ENCODE results near the gene TMCC3. TPM values are rescaled to one million over a fixed set of nuclear protein-coding genes. Genes with fewer than 3 reads are reported as not detected.
"Not testable (repeated sequence)": the region's sequence is repeated elsewhere in the genome, so short reads cannot be mapped to it uniquely, and the experiment has no call there.

Gene TMCC3
- total RNA-seq, 1 experiment from 2014 or later: 1.9 TPM

GRCh38 chr12:94594443-94594825 is 55.9 kb downstream of the TMCC3 start:
- no peak for TF ChIP-seq CTCF (IDR thresholded peaks at IDR 0.05; ENCODE audit: unreplicated experiment)
- no peaks in the 10 kb centered on the region for H3K27me3 Mint-ChIP-seq (ENCODE audit: insufficient read depth, unreplicated experiment)
- no peaks in the 10 kb centered on the region for H3K9me3 Mint-ChIP-seq (ENCODE audit: unreplicated experiment)
- DNase-seq (ENCODE audit: unreplicated experiment): no peak
- H3K27ac Mint-ChIP-seq (ENCODE audit: low read depth, unreplicated experiment): no peak overlapping the region
- CTCF ChIA-PET: no interaction called here
- BruUV-seq (replicated peaks): no TSS peak
- intact Hi-C loops (cut with micrococcal nuclease): no loop called here
- POLR2A ChIA-PET: no interaction called here
- no peaks in the 10 kb centered on the region for H3K4me1 Mint-ChIP-seq (ENCODE audit: insufficient read depth, unreplicated experiment)
- no peak overlapping the region for H3K4me3 Mint-ChIP-seq (ENCODE audit: unreplicated experiment)
- no peaks in the 10 kb centered on the region for H3K36me3 Mint-ChIP-seq (ENCODE audit: insufficient read depth, unreplicated experiment)

- no TSS peak for BruUV-seq (replicated peaks)
- H3K27me3 Mint-ChIP-seq (ENCODE audit: insufficient read depth, unreplicated experiment): no peaks in the 10 kb centered on the region
- ChIA-PET POLR2A (no interaction called here), CTCF (no interaction called here)
- no peak for TF ChIP-seq CTCF (IDR thresholded peaks at IDR 0.05; ENCODE audit: unreplicated experiment)
- no peaks in the 10 kb centered on the region for H3K4me1 Mint-ChIP-seq (ENCODE audit: insufficient read depth, unreplicated experiment)
- no peak overlapping the region for H3K27ac Mint-ChIP-seq (ENCODE audit: low read depth, unreplicated experiment)
- H3K4me3 Mint-ChIP-seq (ENCODE audit: unreplicated experiment): no peak overlapping the region
- no peak for DNase-seq (ENCODE audit: unreplicated experiment)
- intact Hi-C loops (cut with micrococcal nuclease): no loop called here
- H3K36me3 Mint-ChIP-seq (ENCODE audit: insufficient read depth, unreplicated experiment): no peaks in the 10 kb centered on the region
- no peaks in the 10 kb centered on the region for H3K9me3 Mint-ChIP-seq (ENCODE audit: unreplicated experiment)
These were observed 56.4 kb downstream of the TMCC3 start for GRCh38 chr12:94593822-94594442.

- BruUV-seq (replicated peaks); intact Hi-C loops (cut with micrococcal nuclease); POLR2A ChIA-PET; H3K36me3 Mint-ChIP-seq (ENCODE audit: insufficient read depth, unreplicated experiment); DNase-seq (ENCODE audit: unreplicated experiment); H3K27me3 Mint-ChIP-seq (ENCODE audit: insufficient read depth, unreplicated experiment); H3K9me3 Mint-ChIP-seq (ENCODE audit: unreplicated experiment); H3K4me3 Mint-ChIP-seq (ENCODE audit: unreplicated experiment); H3K4me1 Mint-ChIP-seq (ENCODE audit: insufficient read depth, unreplicated experiment); H3K27ac Mint-ChIP-seq (ENCODE audit: low read depth, unreplicated experiment): not testable (repeated sequence)
- CTCF ChIA-PET: interaction anchor here (0.6 to 1.0 kb wide), 2 partner anchors 11 to 726 kb away, joined by 3 to 4 read pairs; no protein-coding TSS in a partner anchor
These were observed 57.6 kb downstream of the TMCC3 start for GRCh38 chr12:94592723-94593122.

GRCh38 chr12:94592080-94592479 is 58.3 kb downstream of the TMCC3 start:
- intact Hi-C loops (cut with micrococcal nuclease): no loop called here
- H3K36me3 Mint-ChIP-seq (ENCODE audit: insufficient read depth, unreplicated experiment): no peaks in the 10 kb centered on the region
- DNase-seq (ENCODE audit: unreplicated experiment): peak; percentile 29
- TF ChIP-seq CTCF (IDR thresholded peaks at IDR 0.05; ENCODE audit: unreplicated experiment): no peak
- H3K4me3 Mint-ChIP-seq (ENCODE audit: unreplicated experiment): no peak overlapping the region
- no TSS peak for BruUV-seq (replicated peaks)
- POLR2A ChIA-PET: no interaction called here
- no peaks in the 10 kb centered on the region for H3K27me3 Mint-ChIP-seq (ENCODE audit: insufficient read depth, unreplicated experiment)
- H3K9me3 Mint-ChIP-seq (ENCODE audit: unreplicated experiment): no peaks in the 10 kb centered on the region
- peak overlapping the region; percentile 19 for H3K27ac Mint-ChIP-seq (ENCODE audit: low read depth, unreplicated experiment)
- CTCF ChIA-PET: interaction anchor here (0.6 kb wide), 2 partner anchors 514 to 727 kb away, joined by 3 read pairs; no protein-coding TSS in a partner anchor
- no peaks in the 10 kb centered on the region for H3K4me1 Mint-ChIP-seq (ENCODE audit: insufficient read depth, unreplicated experiment)

Measured in MCF 10A (cell line).